Measurements from ENCODE around the gene KPNA6.

- TF ChIP-seq POLR2A (IDR thresholded peaks at IDR 0.05) (no peak), CTCF (IDR thresholded peaks at IDR 0.05) (no peak)
Measured at GRCh38 chr1:32224285-32224684, 116.4 kb downstream of the KPNA6 start.

All from uterus (tissue), 2 donors.